SKM-1 (cell line): ENCODE results near the gene TMEM198.

Source experiments
- DNase-seq: peaks from one replicate; lab custom pipeline; 2025; ENCODE audit not compliant: unreplicated experiment; lab: John Stamatoyannopoulos, UW

The TMEM198 gene

GRCh38 chr2:219543596-219544358, at the start of gene TMEM198, which contains the start of gene CHPF:
TSS of gene TMEM198 (plus strand) at chr2:219544028. CDS start at chr2:219544728, 700 bp downstream.
TSS of gene CHPF (minus strand) at chr2:219543809. CDS start at chr2:219543538, 271 bp downstream.
- DNase-seq, result peak; percentile 82

GRCh38 chr2:219494952-219495530, 48.8 kb upstream of the TMEM198 start:
- DNase-seq, result no peak

- peak; percentile 69 for DNase-seq
Measured at GRCh38 chr2:219495531-219496122, 48.2 kb upstream of the TMEM198 start.

GRCh38 chr2:219496247-219496824, 47.5 kb upstream of the TMEM198 start:
- DNase-seq, result no peak

GRCh38 chr2:219496825-219497494, 46.9 kb upstream of the TMEM198 start:
- DNase-seq, result no peak

GRCh38 chr2:219497495-219498279, 46.1 kb upstream of the TMEM198 start:
- peak; percentile 52 for DNase-seq

- peak; percentile 98 for DNase-seq
Measured at GRCh38 chr2:219498280-219499057, 45.4 kb upstream of the TMEM198 start, which contains the start of gene GMPPA. TSS of gene GMPPA (plus strand) at chr2:219498891. CDS start at chr2:219499976, 1,085 bp downstream.

GRCh38 chr2:219499058-219499307, 44.8 kb upstream of the TMEM198 start:
- no peak for DNase-seq

- DNase-seq, result no peak
Measured at GRCh38 chr2:219499555-219499954, 44.3 kb upstream of the TMEM198 start.

GRCh38 chr2:219500135-219500534, 43.7 kb upstream of the TMEM198 start:
- no peak for DNase-seq

GRCh38 chr2:219501849-219502248, 42.0 kb upstream of the TMEM198 start:
- no peak for DNase-seq

GRCh38 chr2:219502618-219503017, 41.2 kb upstream of the TMEM198 start:
- DNase-seq, result no peak

GRCh38 chr2:219505585-219505984, 38.2 kb upstream of the TMEM198 start:
- no peak for DNase-seq

GRCh38 chr2:219506153-219506801, 37.6 kb upstream of the TMEM198 start:
- no peak for DNase-seq

- DNase-seq, result no peak
Measured at GRCh38 chr2:219506802-219507526, 36.9 kb upstream of the TMEM198 start.

- no peak for DNase-seq
Measured at GRCh38 chr2:219507581-219508443, 36.0 kb upstream of the TMEM198 start.

GRCh38 chr2:219508444-219508734, 35.4 kb upstream of the TMEM198 start:
- no peak for DNase-seq
